SK-N-DZ (cell line): ENCODE measurements around the gene LSM7.
"Not testable (repeated sequence)": the region's sequence is repeated elsewhere in the genome, so short reads cannot be mapped to it uniquely, and the experiment has no call there.

ENCODE experiments used
- DNase-seq: peaks from one replicate; pipeline ENCODE4 v3.0.0-alpha.2; 2015; ENCODE audit warnings: low spot score

Gene LSM7

DNA sequence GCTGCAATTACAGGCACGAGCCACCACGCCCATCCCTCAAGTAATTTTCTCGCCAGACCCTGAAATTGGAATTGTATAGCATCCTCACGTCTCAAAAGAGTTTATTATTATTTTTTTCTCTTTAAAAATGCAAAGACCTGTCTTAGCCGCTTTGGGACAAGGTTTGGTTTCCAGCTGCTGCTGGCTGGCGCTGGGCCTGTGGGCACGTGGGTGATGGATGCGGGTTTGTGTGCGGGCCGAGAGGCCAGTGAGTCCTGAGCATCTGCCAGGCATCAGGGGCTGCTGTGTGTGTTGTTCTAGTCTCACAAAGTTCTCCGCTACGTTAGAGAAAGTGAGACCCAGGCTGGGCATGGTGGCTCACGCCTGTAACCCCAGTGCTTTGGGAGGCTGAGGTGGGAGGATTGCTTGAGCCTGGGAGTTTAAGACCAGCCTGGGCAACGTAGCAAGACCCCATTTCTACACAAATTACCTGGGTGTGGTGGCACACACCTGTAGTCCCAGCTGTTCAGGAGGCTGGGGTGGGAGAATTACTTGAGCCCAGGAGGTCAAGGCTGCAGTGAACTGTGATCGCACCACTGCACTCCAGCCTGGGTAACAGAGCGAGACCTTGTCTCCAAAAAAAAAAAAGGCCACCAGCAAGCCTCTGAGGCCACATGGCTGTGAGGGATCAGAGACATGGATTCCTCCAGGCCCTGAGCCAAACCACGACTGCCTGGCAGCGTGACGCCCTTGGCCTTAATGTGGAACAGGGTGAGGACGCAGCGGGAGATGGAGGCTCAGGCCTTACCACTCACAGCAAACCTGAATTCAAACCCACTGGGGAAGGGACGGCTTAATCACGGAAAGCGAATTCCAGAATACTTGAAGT is 27.0 kb upstream of the LSM7 start:
- DNase-seq: no peak

DNA sequence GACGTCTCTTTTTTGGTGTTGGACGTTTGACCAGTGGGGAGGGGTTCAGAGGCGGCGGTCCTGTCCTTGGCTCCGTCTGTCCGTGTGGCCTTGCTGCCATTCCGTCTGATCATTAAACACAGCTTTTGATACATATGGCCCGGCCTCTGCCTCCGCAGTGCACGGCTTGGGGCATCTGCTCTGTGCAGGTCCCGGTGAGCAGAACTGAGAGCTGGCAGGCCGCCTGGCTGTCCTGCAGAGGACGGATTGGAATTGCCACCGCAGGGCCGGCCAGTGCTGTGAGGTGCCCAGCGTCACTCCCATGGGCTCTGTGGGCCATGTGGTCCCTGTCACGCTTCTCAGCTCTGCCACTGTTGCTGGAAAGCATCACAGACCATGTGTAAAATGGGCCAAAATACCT is 26.3 kb upstream of the LSM7 start:
- no peak for DNase-seq

GRCh38 chr19:2353887-2354592 is 25.7 kb upstream of the LSM7 start:
- no peak for DNase-seq

DNA sequence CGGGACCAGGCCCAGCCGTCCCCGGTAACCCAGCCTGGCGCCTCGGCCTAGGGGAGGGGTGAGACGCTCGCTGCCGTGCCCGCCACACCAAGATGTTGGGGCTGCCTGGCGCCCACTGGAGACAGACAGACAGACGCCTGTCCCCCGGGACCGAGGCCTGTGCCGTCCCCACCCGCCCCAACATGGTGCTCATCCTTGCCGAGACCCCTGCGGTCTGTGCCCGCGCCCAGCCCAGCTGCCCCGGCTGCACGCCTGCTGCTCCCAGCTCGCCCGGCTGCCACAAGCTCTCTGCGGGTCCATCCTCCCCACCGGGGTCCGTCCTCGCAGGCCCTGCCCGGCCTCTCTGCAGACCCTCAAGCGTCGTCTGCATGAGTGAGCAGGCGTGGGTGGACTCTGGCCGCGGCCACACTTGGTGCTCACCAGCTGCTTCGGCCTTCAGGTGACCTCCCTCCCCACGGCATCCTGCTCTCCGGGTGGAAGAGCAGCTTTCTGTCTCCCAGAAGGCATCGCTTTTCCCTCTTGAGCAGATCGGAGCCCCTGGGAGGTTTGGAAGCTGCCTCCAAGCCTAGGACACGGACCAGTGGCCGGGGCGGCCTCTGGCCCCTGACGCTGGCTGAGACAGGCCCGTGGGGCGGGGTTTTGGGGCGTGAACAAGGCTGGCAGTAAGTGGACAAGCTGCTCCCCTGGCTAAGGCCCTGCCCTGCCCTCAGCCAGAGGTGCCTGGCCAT is 24.9 kb upstream of the LSM7 start:
- no peak for DNase-seq

DNA sequence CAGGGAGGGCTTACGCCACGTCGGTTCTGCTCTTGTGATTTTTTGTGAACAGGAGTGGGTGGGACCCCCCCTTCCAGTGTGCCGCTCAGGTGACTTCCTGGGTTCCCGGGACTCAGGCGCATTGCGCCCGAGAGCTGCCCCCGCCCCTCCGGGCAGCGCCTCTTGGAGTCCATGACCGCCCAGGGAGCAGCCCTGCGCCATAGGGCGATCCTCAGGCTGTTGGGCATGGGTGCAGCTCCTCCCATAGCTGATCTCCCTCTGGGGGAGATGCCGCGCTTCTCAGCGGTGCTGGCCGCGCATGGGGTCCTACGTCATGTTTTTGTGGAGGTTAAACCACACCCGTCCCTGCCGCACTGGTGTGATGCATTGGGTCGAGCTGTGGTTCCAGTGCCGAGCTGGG is 23.7 kb upstream of the LSM7 start:
- DNase-seq: no peak

GRCh38 chr19:2351591-2351990 is 23.2 kb upstream of the LSM7 start:
- no peak for DNase-seq

GRCh38 chr19:2350656-2351055 is 22.3 kb upstream of the LSM7 start:
- DNase-seq: no peak

GRCh38 chr19:2349818-2350217 is 21.4 kb upstream of the LSM7 start:
- not testable (repeated sequence) for DNase-seq

- DNase-seq: no peak
Measured at GRCh38 chr19:2345794-2346663, 17.6 kb upstream of the LSM7 start.

GRCh38 chr19:2345076-2345475 is 16.7 kb upstream of the LSM7 start:
- no peak for DNase-seq

DNA sequence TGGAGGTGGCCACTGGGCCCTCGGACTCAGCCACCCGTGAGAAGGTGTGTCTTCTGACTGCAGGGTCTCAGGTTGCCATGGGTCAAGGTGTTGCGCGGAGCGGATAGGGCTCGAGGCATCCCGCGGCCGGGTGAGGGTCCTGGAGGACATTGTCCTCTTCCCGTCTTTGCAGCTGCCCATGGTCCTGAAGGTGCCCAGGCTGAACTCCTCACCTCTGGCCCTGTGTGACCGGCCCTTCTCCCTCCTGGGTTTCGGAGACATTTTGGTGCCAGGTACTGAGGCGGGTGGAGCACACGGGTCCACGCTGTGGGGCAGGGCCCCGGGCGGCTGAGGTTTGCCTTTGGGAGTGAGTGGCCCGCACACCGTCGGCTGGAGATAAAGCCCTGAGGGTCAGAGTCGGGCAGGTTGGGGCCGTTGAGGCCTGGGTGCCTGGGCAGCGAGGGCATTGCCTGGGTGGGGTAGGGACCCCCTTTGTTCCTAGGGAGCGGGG is 16.0 kb upstream of the LSM7 start:
- no peak for DNase-seq

DNA sequence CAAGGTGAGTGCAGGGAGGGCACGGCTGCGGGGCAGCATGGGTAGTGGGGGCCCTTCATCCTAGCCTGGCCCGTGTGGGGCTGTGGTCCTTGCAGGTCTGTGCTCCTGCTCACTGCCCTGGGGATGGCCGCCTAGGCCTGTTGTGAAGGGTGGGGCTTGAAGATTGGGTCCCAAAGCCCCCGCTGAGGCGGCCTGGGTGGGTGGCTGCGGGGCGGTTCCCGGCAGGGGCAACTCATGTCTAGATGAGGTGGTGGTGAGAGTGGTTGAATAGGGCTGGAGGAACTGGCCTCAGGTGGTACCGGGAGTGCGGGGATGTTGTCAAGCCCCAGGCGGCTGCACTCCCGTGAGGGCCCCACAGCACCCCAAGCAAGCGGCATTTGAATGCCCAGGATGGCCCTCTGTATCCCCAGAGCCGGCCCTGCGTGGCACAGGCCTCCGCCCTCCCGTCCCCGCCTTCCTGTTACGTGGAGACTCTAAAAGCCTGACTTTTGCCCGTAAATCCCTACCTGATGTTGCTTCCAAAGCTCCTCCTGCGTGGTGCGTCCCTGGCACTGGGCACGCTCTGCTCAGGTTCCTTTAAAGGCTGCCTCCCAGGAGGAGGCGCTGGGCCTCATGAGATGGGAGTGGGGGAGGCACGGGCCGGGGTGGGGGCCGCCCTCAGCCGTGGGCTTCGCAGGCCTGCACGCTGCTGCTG is 15.1 kb upstream of the LSM7 start:
- DNase-seq: no peak

GRCh38 chr19:2342656-2343288 is 14.4 kb upstream of the LSM7 start:
- no peak for DNase-seq

GRCh38 chr19:2341982-2342381 is 13.6 kb upstream of the LSM7 start:
- no peak for DNase-seq

DNA sequence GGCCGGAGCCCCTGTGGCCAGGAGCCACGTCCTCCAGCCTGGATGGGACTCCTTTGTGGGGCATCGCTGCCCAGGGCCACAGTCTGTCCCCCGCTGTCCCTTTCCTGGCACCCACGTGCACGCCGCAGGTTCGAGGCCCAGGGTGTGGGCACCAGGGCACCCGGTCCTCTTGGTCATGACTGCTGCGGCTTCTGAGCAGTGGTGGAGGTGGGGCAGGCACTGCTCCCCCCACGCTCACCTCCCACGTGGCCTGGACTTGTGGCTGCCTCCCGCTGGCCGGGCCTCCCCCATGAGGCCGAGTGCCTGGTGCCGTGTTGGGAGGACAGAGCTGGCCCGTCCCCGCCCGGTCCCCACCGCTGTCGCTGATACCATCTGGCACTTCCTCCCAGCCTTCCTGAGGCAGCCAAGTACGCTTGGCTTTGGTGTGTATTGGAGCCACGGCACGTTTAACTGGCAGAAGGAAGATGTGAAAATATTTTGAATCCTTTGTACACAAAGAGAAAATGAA is 12.9 kb upstream of the LSM7 start:
- no peak for DNase-seq

DNA sequence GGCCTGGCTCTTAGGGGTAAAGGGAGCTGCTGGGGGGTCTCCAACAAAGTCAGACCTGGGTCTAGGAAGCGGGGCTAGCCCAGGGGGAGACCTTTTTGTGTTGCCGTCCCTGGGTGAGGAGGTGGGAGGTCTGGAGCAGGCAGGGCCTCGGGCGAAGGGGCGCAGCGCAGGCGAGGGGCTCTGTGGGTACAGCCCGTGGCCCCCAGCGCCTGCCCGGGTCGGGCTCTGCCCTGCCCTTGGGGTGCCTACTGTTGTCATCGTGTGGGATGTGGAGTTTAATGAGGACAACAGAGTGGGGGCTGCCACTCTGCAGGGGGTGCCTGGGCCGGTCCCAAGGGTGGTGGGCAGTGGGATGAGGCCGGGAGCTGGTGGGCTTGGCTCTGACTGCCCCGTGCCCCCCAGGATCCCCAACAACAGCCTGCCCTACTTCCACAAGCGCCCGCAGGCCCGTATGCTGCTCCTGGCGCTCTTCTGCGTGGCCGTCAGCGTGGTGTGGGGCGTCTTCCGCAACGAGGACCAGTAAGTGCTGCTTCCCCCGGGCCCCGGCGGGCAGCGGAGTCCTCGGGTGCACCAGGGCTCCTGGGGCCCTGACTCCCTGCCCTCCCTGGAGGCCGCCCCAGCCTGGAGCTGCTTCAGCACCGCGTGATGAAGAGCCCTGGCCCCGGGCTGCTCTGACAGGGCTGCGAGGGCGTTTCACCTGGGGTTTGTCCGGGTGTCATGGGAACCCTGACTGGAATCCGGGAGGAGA is 12.3 kb upstream of the LSM7 start:
- DNase-seq: no peak

DNA sequence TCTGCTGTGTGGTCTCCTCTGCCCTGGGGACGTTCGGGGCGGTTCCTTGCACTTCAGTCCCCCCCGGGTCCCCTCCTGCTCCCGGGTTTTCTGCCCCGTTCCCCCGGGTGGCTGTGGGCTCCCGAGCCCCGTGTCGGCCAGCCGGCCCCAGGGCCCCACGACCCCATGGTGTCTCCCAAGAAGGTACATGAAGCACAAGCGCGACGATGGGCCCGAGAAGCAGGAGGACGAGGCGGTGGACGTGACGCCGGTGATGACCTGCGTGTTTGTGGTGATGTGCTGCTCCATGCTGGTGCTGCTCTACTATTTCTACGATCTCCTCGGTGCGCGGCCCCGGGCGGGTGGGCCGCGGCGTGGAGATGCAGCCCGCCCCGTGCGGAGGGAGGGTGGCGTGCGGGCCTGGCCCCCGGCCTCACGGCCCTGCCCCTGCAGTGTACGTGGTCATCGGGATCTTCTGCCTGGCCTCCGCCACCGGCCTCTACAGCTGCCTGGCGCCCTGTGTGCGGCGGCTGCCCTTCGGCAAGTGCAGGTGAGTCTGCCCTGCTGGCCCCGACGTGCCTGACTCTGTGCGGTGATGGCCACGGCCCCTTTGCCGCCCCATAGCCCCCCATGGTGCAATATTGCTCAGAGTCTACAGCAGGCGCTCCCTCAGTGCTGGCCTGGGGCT is 11.4 kb upstream of the LSM7 start:
- DNase-seq: no peak

DNA sequence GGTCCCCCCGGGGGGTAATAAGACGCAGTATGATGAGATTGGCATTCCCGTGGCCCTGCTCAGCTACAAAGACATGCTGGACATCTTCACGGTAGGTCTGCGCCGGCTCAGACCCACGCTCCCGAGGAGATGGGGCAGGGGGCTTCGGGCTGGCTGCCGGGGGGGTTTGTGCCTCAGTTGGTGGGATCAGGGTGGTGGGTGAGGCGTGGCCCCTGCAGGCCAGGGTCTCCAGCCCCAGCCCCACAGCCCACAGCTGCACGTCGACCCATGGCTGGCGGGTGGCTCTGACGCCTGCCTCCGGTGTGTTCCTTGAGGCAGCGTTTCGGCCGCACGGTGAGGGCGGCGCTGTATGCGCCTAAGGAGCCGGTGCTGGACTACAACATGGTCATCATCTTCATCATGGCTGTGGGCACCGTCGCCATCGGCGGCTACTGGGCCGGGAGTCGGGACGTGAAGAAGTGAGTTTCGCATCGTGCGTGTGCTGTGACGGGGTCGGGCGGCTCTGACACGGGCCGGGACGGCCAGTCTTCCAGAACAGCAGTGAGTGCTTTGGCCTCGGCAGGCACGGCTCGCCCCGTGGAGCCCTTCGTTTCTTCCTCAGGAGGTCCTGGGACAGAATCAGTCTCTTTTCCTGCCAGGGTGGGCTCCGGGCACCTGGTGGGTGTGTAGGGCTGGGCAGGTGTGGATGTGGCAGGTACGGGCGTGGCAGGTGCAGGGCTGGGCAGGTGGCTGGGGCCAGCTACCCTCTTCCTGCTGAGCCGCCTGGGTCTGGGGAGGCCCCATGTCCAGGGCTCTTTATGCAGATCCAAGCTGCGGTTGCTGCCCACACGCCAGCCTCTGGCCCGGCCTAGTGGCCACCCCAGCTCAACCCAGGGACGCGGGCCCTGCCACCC is 10.6 kb upstream of the LSM7 start:
- no peak for DNase-seq
